GM18873 (cell line): ENCODE measurements around the gene IL6R.

Source experiments
- ATAC-seq: cut with Tn5 transposase; IDR thresholded peaks from one replicate; pipeline ENCODE4 v1.9.1; 2021; ENCODE audit warnings: mild to moderate bottlenecking, moderate library complexity, moderate number of reproducible peaks; ENCODE audit not compliant: unreplicated experiment, low FRiP score

IL6R gene

GRCh38 chr1:154422521-154422920 is 17.4 kb downstream of the IL6R start:
- no peak for ATAC-seq

DNA sequence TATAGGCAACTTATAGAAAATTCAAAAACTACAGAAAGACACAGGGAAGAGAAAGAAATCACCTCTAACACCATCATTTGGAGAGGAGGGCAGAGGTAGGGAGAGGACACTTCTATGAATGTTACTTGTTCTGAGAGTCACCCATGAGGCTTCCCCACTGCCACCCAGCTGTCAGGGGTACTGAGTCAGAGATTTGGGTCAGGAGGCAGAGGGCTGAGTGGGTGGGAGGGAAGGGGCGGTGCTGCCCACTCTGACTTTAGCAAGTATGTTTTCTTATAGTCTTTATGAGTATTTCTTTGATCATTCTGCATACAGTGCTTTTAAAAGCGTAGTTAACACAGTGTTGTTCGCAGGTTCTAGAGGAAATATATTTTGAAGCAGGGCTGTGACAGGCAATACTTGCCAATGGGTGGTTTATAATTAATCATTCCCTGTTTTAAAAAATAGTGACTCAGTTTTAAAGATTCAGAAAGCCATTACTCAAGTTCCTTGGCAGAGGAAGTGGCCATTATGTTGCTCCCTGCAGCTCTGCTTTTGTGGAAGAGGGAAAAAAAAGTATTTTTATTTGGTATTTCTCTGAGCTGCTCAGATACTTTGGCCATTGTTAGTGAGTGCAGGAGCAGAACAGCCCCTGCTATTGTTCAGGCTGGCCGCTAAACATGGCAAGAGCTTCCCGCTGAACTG is 18.3 kb downstream of the IL6R start:
- no peak for ATAC-seq

GRCh38 chr1:154423988-154424326 is 18.8 kb downstream of the IL6R start:
- ATAC-seq: no peak

GRCh38 chr1:154425172-154425571 is 20.0 kb downstream of the IL6R start:
- ATAC-seq: no peak

DNA sequence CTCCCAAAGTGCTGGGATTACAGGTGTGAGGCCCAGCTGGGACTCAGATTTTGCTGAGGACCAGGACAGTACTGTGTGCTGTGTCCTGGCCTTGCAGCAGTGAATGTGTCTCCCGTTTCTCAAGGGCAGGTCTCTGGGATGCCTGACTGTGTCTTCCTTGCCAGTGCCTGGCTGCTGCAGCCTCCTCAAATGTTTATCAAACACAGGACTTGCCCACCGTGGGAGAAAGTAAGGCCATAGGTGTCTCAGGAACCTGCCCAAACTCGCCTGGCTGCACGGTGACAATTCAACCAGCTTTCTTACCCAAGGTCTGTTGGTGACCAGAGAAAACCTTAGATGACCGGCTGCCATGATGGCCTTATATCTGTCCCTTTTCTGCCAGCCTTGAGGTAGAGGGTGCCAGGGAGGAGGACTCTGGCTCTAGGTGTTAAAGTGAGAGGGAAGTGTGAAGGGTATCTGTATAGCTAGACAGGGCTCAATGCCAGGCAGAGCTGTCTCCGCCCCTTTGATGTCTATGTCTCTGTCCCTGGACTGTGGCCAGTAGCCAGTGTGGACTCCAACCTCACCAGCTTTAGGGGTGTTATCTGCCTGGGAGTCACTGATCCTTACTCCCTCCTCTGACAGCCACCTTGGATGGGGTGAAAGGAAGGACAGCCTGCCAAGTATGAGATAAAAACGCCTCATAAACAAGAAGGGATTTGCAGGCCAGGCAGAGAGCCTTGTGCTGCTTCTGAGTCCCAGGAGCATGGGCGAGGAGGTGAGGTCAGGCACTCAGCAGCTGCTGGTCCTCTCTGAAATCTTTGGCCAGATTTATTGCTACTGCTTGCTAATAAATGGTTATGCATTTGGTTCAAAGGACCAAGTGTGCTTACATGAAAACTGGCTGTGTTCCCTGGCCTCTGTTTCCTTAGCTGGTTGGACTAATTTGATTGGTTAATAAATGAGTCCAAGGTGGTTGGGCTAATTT is 22.3 kb downstream of the IL6R start:
- ATAC-seq: no peak

GRCh38 chr1:154429118-154429517 is 24.0 kb downstream of the IL6R start:
- no peak for ATAC-seq

DNA sequence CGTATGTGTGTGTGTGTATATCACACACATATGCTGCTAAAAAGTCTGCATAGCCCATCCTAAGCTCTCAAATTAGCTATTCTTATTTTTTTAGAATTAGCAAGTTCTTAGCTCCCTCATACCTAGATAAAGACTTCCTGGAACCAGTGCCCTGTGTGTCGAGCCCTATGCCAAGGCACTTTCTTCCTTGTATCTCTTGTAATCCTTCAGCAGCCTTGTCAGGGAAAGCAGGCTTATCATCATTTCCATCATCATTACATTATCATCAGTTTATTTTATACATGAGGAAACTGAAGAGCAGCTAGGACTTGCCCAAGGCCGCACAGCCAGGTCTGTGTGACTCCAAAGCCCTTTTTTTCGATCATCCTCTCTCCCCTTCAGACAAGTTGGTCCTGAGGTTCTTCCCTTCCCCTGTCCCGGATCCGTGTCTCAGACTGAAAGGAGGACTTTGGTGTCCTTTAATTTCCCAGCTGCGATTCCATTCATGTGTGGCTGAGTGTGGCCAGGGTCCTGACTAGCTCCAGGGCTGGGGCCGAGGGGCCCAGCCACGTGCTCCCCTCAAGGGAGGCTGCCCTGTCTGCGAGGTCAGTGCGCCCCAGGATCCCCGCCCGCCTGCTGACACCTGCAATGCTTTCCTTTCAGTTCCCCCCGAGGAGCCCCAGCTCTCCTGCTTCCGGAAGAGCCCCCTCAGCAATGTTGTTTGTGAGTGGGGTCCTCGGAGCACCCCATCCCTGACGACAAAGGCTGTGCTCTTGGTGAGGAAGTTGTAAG is 24.9 kb downstream of the IL6R start:
- no peak for ATAC-seq

- ATAC-seq: no peak
These were observed 25.8 kb downstream of the IL6R start for GRCh38 chr1:154430903-154431302.

DNA sequence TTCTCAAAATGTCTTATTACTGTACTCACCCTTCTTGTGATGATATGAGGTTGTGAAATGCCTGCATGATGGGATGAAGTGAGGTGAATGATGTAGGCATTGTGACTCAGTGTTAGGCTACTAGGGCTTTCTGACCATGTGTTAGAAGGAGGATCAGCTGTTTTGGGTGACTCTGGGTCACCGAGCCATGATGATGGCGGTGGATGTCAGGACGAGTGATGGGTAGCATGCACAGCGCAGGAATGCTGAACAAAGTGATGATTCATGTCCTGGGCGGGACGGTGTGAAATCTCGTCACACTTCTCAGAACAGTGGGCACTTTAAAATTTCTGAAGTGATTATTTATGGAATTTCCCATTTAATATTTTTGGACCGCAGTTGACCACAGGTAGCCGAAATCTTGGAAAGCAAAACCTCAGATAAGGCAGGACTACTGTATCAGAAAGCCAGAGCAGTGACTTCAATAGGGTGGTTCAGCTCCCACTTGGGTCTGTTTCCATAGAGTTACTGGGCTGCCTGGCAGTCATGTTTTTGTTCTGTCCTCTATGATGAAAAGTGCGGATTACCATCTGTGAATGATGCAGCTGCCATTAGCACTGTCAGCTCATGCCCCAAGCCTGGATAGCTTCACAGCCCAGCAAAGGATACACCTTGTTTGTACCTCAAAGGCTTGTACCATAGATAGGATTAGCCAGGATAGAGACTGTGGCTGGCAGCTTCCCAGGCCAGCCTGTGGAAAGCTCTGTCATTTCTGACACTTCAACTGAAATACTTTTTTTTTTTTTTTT is 26.6 kb downstream of the IL6R start:
- ATAC-seq: no peak

DNA sequence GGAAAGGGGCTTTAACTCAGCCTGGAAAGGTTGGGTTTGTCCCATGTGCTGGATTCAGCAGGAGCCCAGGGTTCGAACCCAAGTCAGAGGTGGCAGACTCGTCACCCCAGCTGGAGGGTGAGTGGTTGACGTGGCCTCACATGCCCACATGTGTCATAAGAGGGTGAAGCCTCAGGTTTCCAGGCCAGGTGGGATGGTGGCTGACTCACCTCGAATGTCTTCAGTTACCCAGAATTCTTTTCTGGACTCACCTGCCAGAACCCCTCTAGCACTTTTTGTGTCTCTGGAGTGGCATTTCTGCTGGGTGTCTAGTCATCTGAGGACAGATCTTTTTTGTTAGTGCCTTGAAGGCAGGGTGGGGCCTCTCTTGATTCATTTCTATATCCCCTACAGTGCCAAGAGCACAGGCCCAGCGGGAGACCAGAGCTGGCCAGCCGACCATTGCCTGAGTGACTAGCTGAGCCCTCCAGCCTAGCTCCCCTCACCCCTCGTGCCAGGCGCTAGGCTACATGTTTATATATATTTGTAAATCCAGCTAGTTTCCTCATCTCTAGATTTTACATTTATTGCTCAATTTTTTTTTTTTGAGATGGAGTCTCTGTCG is 28.1 kb downstream of the IL6R start:
- ATAC-seq: no peak

DNA sequence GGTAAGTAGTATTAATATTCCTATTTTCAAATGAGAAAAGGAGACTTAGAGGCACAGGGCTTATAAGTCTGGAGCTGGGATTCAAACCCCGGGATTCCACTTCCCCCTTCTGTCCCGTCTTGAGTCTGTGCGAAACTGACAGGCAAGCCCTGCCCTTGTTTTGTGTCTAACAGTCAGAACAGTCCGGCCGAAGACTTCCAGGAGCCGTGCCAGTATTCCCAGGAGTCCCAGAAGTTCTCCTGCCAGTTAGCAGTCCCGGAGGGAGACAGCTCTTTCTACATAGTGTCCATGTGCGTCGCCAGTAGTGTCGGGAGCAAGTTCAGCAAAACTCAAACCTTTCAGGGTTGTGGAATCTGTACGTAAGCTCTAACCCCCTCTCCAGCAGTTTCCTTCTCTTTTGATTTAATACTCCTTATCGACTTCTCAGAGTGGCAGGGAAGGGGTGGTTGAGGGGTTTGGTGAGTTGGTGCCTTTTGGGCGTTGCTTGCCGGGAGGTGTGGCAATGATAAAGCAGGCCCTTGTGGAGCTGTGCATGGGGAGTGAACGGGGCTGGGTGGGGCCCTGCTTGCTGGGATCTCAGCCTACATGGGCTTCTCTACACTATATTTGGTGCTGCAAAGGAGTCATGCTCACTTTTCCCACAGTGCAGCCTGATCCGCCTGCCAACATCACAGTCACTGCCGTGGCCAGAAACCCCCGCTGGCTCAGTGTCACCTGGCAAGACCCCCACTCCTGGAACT is 29.4 kb downstream of the IL6R start:
- ATAC-seq: no peak

- ATAC-seq: no peak
These were observed 30.6 kb downstream of the IL6R start for GRCh38 chr1:154435599-154436200.

DNA sequence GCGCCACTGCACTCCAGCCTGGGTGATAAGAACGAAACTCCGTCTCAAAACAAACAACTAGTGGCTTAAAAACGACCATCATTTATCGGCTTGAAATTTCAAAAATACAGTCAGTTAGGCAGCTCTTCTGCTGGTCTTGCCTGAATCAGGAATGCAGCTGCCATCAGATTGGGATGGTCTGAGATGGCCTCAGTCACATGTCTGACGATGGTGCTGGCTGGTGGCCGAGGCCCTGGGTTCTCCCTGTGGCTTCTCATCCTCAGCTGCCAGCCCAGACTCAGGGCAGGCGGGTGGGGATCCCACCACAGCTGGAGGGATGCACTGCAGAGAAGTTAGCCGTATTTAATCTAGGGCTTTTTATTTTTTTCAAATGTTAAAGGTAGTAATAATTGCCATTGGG is 31.3 kb downstream of the IL6R start:
- ATAC-seq: no peak

GRCh38 chr1:154440036-154440804 is 35.1 kb downstream of the IL6R start:
- no peak for ATAC-seq

DNA sequence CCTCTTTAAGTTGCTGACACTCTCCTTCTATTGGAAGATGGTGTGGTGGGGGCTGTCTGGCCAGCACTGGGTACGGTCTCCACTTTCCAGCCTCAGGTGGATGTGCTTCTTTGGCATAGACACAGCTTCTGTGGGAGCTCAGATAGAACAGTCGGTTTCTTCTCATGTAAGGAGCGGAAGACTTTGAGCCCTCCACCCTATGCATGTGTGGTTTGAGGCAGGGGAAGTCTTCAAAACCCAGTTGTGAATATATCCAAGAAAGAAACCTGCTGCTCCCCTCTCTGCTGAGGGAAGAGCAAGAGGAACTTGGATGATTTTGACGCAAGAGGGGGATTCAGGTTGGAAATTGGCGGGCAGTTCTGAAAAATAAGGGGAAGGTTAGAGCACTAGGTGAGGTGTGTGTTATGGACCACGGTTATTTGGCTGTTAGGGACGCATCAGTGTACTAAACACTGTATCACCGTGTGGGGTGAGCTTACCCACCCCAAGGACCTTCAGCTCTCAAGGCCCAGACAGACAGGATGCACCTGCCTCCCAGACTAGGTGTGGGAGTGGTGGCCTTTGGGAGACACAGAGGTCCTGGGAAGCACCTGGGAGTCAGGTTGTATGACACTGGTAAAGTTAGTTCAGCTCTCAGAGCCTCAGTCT is 36.2 kb downstream of the IL6R start:
- ATAC-seq: no peak

GRCh38 chr1:154442006-154442740 is 37.0 kb downstream of the IL6R start:
- ATAC-seq: no peak
